Measurements from ENCODE around the gene CLK4.

Gene CLK4

DNA sequence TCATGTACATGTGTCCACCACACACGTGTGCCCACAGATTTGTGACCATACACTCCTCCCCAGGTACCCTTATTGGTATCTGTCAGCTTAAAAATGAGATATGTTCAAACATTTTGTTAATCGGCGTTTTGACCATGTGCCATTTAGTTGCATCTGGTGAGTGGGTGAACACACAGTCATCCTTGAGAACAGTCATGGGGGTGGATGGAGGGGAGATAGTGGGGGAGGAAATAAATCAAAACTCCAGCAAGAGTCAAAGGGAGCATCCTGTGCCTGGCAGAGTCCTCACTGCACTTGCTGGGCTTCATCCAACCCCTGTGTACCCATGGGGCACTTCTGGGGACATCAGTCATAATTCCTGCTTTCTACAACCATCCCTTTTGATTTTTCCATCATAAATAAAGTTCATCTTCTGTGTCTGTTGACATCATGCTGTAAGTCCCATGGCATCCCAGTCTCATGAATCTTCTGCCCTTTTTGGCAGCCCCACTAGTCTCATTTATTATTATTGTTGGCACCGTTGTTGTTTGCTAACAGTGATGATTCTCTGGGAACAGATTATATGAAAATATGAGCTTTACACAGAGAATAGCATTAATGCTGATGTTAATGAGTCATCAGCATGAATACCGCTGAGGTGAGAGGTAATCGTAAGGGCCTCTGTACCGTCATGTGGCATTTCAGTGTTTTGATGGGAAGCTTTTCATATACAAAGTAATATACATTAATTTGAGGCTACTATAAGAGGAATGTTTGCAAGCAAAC is 24.4 kb upstream of the CLK4 start:
- no peak for DNase-seq (ENCODE audit: low spot score in 2 of 2)
- H3K4me3 ChIP-seq, result no peak overlapping the region
- peaks cover 2% of the 10 kb centered on the region; the same call in 1 of the 2 replicates for H3K9me3 ChIP-seq
- no peaks in the 10 kb centered on the region for H3K27me3 ChIP-seq (ENCODE audit: low read depth)
- no peaks in the 10 kb centered on the region for H3K4me1 ChIP-seq
- H3K36me3 ChIP-seq (replicated peaks), result no peaks in the 10 kb centered on the region
- in situ Hi-C loops (cut with MboI; ENCODE audit: low sequenced_read_pairs), result no loop called here

DNA sequence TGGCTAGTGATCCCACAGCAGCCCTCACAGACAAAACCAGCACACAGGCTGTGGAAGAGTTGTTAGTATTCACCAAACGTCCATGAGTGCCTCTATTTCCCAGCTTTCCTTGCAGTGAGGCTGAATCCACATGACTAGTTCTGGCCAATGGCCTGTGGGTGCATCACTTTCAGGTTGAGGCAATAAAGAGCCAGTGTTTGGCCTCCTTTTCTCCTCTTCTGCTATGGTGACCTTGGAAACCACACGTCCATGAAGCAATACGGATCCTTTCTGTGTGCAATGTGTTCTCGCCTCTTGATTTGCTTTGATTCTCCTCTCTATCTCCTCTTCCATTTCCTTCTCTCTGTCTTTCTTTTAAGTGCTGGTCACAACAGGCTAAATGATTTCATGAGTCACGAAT is 23.4 kb upstream of the CLK4 start:
- in situ Hi-C loops (cut with MboI; ENCODE audit: low sequenced_read_pairs), result no loop called here
- H3K4me3 ChIP-seq, result no peak overlapping the region
- no peaks in the 10 kb centered on the region for H3K27me3 ChIP-seq (ENCODE audit: low read depth)
- H3K36me3 ChIP-seq (replicated peaks), result no peaks in the 10 kb centered on the region
- no peaks in the 10 kb centered on the region for H3K4me1 ChIP-seq
- no peak for DNase-seq (ENCODE audit: low spot score in 2 of 2)
- H3K9me3 ChIP-seq, result peaks cover 2% of the 10 kb centered on the region; the same call in 1 of the 2 replicates

DNA sequence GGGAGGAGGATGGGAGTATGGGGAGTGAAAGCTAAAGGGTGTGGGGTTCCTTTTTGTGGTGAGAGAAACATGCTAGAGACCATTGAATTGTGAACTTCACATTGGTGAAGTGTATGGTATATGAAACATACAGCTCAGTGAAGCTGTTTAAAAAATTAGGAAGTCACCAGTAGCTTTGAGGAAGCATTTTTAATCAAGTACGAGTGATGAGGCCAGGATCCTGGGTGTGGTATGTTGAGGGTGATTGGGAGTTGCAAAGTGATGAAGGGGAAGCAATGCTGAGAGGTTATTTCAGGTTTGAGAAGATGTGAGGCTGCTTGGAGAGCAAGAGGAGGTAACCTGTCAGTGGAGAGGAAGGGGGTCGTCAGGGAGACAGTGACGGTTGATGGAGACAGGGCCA is 22.7 kb upstream of the CLK4 start:
- H3K9me3 ChIP-seq, result peaks cover 2% of the 10 kb centered on the region; the same call in 1 of the 2 replicates
- in situ Hi-C loops (cut with MboI; ENCODE audit: low sequenced_read_pairs), result no loop called here
- H3K4me3 ChIP-seq, result no peak overlapping the region
- DNase-seq (ENCODE audit: low spot score in 2 of 2), result no peak
- no peaks in the 10 kb centered on the region for H3K27me3 ChIP-seq (ENCODE audit: low read depth)
- H3K4me1 ChIP-seq, result no peaks in the 10 kb centered on the region
- no peaks in the 10 kb centered on the region for H3K36me3 ChIP-seq (replicated peaks)

DNA sequence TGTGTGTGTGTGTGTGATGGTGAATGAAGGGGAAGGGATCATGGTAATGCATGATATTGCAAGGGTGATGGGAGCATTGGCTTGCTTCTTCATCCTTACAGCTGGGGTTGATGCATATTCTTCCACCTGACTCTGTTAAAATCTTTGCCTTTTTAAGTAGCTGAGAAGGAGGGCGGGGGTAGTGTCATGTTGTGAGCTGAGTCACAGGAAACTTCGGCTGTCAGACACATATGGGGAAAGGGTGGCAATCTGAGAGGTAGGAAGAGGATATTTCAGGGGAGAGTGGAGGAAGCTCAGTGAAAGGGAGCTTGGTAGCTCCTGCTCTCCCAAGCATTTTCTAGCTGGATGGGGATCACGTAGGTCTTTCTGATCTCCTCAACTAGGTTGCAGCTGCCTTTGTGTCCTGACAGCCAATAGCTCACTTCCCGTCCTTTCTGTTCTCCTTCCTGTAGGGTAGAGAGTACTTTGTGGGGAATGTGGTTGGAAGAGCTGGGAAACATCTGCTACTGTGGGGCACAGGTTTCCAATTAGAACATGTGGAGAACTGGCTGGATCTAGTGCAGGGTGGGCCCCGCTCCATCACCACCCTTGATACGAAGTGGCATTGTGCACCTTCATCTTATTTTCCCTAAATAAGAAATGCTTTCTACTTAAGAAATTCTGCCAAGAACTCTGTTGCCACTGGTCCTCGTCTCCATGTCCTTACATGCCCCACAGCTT is 18.1 kb upstream of the CLK4 start:
- Histone ChIP-seq H3K4me3 (no peak overlapping the region), H3K4me1 (no peaks in the 10 kb centered on the region), H3K27me3 (ENCODE audit: low read depth) (no peaks in the 10 kb centered on the region), H3K36me3 (replicated peaks) (no peaks in the 10 kb centered on the region), H3K9me3 (peaks cover 2% of the 10 kb centered on the region; the same call in 1 of the 2 replicates)
- in situ Hi-C loops (cut with MboI; ENCODE audit: low sequenced_read_pairs), result no loop called here
- no peak for DNase-seq (ENCODE audit: low spot score in 2 of 2)

DNA sequence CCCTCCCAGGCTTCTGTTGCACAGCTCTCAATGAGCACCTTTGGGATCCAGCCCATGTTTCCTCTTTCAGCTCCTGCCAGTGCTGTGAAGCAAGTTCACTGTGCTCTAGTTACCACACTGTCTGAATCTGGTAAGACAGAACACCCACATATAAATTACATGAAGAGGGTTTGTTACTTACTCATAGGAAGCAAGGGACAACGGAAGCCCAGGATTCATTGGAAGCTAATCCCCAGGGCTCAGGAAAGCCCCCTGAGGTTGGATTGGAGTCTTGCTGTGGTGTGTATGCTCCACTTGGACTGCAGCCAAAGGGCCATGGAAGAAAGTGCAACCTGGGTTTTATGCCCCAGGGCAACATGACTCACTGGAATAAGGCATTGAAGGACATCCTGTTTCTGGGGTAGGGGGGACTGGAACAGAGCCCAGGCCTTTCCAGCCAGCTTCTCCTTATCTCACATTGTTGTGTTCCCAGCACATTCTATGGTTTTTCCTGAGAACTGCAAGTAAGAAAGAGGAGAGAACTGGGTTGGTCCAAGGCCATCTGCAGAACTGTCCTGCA is 15.6 kb upstream of the CLK4 start:
- in situ Hi-C loops (cut with MboI; ENCODE audit: low sequenced_read_pairs), result no loop called here
- no peak overlapping the region for H3K4me3 ChIP-seq
- no peaks in the 10 kb centered on the region for H3K9me3 ChIP-seq
- H3K27me3 ChIP-seq (ENCODE audit: low read depth), result no peaks in the 10 kb centered on the region
- DNase-seq (ENCODE audit: low spot score in 2 of 2), result peak in 1 of 2 experiments; percentile 22
- no peaks in the 10 kb centered on the region for H3K4me1 ChIP-seq
- H3K36me3 ChIP-seq (replicated peaks), result no peaks in the 10 kb centered on the region

DNA sequence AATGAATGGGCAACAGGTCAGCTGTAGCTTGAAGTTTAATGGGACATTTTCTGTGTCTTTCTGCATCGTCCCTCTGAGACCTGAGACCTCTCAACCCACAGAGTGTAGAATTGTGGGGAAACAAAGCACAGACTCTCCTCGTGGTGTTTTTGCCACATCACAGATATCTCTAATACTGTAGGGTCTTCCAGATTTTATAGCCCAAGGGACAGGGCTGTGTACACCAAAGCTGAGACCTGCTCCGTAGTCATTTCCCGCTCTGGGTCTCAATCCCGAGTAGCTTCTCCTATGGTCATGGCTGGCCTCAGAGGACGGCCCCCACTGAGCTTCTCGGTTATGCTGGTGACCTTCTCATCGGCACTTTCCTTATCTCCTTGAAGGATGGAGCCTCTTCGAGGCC is 14.9 kb upstream of the CLK4 start:
- Histone ChIP-seq H3K4me3 (no peak overlapping the region), H3K4me1 (no peaks in the 10 kb centered on the region), H3K9me3 (no peaks in the 10 kb centered on the region), H3K27me3 (ENCODE audit: low read depth) (no peaks in the 10 kb centered on the region), H3K36me3 (replicated peaks) (no peaks in the 10 kb centered on the region)
- in situ Hi-C loops (cut with MboI; ENCODE audit: low sequenced_read_pairs), result no loop called here
- no peak for DNase-seq (ENCODE audit: low spot score in 2 of 2)

DNA sequence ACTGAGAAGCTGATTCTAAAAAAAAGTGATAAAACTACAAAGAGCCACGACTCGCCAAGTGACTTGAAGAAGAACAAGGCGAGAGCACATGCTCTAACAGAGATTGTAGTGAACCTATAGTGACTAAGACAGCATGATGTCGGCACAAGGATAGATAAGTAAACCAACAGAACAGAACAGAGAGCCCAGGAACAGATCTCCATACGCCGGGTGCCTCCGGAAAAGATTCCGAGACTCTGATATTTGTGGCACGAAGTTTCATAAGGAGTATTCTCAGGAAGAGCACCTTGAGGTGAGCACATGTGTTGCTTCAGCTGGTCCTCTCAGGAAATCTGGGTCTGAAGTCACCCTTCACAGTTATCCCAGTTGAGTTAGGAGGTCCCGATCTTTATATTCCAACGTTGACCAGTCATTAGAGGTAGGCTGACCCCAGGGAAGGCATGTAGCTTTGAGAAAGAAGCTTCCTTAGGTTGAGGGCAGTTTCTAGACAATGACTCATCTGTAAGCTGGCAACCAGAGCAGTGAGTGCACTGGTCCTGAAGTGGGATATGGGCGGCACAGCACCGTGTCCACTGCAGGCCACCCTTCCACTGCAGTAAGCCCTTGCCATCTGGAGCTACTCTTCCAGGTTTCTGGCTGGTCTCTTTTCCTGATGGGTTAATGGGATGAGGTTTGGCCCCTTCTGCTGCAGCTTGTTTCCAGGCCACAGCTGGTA is 13.6 kb upstream of the CLK4 start:
- H3K4me3 ChIP-seq, result no peak overlapping the region

DNA sequence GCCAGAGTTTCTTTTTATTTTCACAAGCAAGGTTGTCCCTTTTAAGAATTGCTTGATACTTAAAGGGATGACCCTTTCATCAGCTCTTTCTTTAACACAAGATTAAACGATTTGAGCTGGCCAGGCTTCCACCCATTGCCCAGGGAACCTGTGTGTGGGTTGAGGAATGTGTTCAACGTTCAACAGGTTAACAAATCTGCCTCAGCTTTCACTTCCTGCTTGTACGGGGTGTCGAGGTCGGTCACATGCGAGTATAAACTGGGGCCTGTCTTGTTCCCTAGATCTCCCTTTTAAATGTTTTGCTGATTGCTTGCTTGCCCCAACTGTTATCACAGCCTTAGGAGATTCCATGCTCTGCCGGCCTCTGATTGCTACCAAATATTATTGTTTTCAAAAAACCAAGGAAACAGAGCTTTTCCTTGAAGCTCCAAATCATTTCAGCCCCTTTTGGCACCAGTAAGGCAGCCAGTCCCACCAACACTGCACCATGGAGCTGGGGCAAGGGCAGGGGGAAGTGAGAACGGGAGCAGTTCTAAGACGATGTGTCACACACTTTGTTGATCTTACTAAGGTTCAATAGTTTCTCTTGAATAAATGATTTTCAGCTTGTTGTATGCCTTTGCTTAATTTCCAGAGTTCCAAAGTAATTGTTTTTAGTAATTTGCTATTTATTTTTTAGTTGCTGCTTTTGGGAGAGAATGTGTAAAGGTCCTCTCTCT is 10.7 kb upstream of the CLK4 start:
- in situ Hi-C loops (cut with MboI; ENCODE audit: low sequenced_read_pairs), result no loop called here
- no peak overlapping the region for H3K4me3 ChIP-seq

More for the DNA sequence above, 13.6 kb upstream of the CLK4 start:
- Histone ChIP-seq H3K27me3 (ENCODE audit: low read depth) (no peaks in the 10 kb centered on the region), H3K4me1 (no peaks in the 10 kb centered on the region), H3K9me3 (no peaks in the 10 kb centered on the region), H3K36me3 (replicated peaks) (no peaks in the 10 kb centered on the region)
- in situ Hi-C loops (cut with MboI; ENCODE audit: low sequenced_read_pairs), result no loop called here
- DNase-seq (ENCODE audit: low spot score in 2 of 2), result no peak

DNA sequence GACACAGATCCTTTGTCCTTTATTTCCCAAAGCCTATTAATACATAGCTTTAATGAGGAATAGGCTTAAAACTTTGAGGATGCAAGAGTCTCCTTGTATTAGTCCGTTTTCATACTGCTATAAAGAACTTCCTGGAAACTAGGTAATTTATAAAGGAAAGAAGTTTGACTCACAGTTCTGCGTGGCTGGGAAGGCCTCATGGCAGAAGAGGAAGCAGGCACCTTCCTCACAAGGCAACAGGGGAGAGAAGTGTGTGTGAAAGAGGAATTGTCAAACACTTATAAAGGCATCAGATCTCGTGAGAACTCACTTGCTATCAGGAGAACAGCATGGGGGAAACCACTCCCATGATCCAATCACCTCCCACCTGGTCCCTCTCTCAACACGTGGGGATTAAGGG is 5.4 kb upstream of the CLK4 start:
- Histone ChIP-seq H3K9me3 (0 out of 2 replicates have a peak, but pooled peaks cover 3% of the 10 kb centered on the region), H3K4me1 (no peaks in the 10 kb centered on the region), H3K4me3 (no peak overlapping the region), H3K36me3 (replicated peaks) (no peaks in the 10 kb centered on the region), H3K27me3 (ENCODE audit: low read depth) (no peaks in the 10 kb centered on the region)
- in situ Hi-C loops (cut with MboI; ENCODE audit: low sequenced_read_pairs), result no loop called here
- no peak for DNase-seq (ENCODE audit: low spot score in 2 of 2)

More for the DNA sequence above, 10.7 kb upstream of the CLK4 start:
- DNase-seq (ENCODE audit: low spot score in 2 of 2), result no peak
- H3K4me1 ChIP-seq, result no peaks in the 10 kb centered on the region
- no peaks in the 10 kb centered on the region for H3K9me3 ChIP-seq
- H3K27me3 ChIP-seq (ENCODE audit: low read depth), result no peaks in the 10 kb centered on the region
- H3K36me3 ChIP-seq (replicated peaks), result no peaks in the 10 kb centered on the region

DNA sequence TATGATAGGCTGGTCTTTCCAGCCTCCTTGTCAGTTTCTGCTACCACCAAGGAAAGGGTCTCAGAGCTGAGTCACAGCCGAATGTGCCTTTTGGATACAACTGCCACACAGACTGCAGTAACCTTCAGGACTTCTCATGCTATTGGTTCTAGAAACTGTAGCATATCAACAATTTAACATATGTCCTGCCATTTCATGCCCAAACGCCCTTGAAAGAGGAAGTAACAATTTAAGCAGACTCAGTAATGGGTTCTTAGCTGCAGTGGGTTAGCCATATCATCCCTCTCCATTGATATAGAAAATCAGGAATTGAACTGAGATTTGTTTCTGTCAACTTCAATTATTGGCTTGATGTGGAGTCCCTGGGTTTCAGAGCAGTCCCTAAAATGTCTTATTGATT is 4.1 kb upstream of the CLK4 start:
- no peaks in the 10 kb centered on the region for H3K4me1 ChIP-seq
- H3K36me3 ChIP-seq (replicated peaks), result peaks cover 3% of the 10 kb centered on the region; the same call in 1 of the 2 replicates
- DNase-seq (ENCODE audit: low spot score in 2 of 2), result no peak
- in situ Hi-C loops (cut with MboI; ENCODE audit: low sequenced_read_pairs), result no loop called here
- H3K4me3 ChIP-seq, result no peak overlapping the region
- no peaks in the 10 kb centered on the region for H3K27me3 ChIP-seq (ENCODE audit: low read depth)
- 0 out of 2 replicates have a peak, but pooled peaks cover 3% of the 10 kb centered on the region for H3K9me3 ChIP-seq

DNA sequence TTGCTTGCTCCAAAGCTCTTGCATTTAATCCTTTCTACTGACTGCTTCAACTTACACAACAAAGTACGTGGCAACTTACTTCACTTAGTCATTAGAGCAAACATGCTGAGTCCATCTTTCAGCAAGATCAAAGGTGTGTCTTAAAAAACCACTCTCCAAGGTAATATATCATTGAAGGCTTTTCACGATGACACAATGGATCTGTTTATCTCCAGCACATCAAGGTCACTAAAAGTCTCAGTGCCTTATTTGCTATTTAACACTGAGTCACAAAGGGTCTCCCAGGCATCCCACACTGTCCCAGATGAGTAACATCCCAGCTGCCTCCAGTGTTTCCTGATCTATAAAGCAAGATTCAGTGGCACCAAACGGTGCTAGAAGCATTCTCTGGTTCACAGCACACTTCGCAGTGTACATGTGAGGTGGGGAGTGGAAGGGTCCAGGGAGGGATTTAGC is 3.7 kb upstream of the CLK4 start:
- 0 out of 2 replicates have a peak, but pooled peaks cover 3% of the 10 kb centered on the region for H3K9me3 ChIP-seq
- in situ Hi-C loops (cut with MboI; ENCODE audit: low sequenced_read_pairs), result no loop called here
- H3K4me1 ChIP-seq, result no peaks in the 10 kb centered on the region
- H3K36me3 ChIP-seq (replicated peaks), result peaks cover 3% of the 10 kb centered on the region; the same call in 1 of the 2 replicates
- no peaks in the 10 kb centered on the region for H3K27me3 ChIP-seq (ENCODE audit: low read depth)
- no peak overlapping the region for H3K4me3 ChIP-seq
- DNase-seq (ENCODE audit: low spot score in 2 of 2), result no peak

DNA sequence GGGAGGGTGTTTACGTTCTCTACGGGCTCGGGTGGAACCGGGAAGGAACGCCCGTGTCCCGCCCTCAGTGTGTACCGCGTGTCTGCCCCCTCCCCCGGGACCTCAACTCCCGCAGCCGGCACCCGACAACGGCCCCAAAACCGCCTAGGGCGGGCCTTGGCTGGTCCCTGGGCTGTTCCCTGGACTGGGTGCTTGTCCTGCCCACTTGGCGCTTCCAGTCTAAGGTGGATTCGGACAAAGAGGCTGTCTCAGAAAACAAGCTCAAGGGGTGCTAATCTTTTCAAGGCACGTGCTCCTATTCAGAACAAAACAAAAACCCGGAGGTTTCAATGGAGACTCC is 379 bp upstream of the CLK4 start:
- in situ Hi-C loops (cut with MboI; ENCODE audit: low sequenced_read_pairs), result no loop called here
- DNase-seq (ENCODE audit: low spot score in 2 of 2), result no peak

More for the DNA sequence above, 379 bp upstream of the CLK4 start:
- Histone ChIP-seq H3K4me1 (peaks cover 10% of the 10 kb centered on the region), H3K36me3 (replicated peaks) (peaks cover 14% of the 10 kb centered on the region), H3K4me3 (peak overlapping the region; percentile 93), H3K27me3 (ENCODE audit: low read depth) (no peaks in the 10 kb centered on the region), H3K9me3 (0 out of 2 replicates have a peak, but pooled peaks cover 3% of the 10 kb centered on the region)

Data from HAP-1 (cell line).